Stomach smooth muscle (tissue), 2 donors: ENCODE measurements around the gene MRC2.

Source experiments
- H3K27ac ChIP-seq: one replicate; pipeline ENCODE4 v1.7.0; 2013; ENCODE audit warnings: mild to moderate bottlenecking, low read length, inconsistent platforms
- H3K27me3 ChIP-seq, 2 donors: one replicate each; pipeline ENCODE4 v1.7.0; 2013; ENCODE audit warnings: low read length in 2 of 2; ENCODE audit not compliant: insufficient read depth in 2 of 2, control insufficient read depth in 1 of 2
- H3K36me3 ChIP-seq, 2 donors: one replicate each; pipeline ENCODE4 v1.7.0; 2013; ENCODE audit warnings: low read length in 2 of 2; ENCODE audit not compliant: control insufficient read depth in 2 of 2, insufficient read depth in 2 of 2
- H3K4me1 ChIP-seq: one replicate; pipeline ENCODE4 v1.7.0; 2013; ENCODE audit warnings: low read length; ENCODE audit not compliant: control insufficient read depth, insufficient read depth
- H3K4me3 ChIP-seq, 2 donors: one replicate each; pipeline ENCODE4 v1.7.0; 2013; ENCODE audit warnings: low read length in 2 of 2
- H3K9ac ChIP-seq, 2 donors: one replicate each; pipeline ENCODE4 v1.7.0; 2013; ENCODE audit warnings: low read length in 2 of 2, mild to moderate bottlenecking in 1 of 2
- H3K9me3 ChIP-seq, 2 donors: one replicate each; pipeline ENCODE4 v1.7.0; 2013; ENCODE audit warnings: low read length in 2 of 2; ENCODE audit not compliant: control insufficient read depth in 2 of 2
- donor health status: healthy.
- donor health status: Pancreatic carcinoma.

MRC2 gene

DNA sequence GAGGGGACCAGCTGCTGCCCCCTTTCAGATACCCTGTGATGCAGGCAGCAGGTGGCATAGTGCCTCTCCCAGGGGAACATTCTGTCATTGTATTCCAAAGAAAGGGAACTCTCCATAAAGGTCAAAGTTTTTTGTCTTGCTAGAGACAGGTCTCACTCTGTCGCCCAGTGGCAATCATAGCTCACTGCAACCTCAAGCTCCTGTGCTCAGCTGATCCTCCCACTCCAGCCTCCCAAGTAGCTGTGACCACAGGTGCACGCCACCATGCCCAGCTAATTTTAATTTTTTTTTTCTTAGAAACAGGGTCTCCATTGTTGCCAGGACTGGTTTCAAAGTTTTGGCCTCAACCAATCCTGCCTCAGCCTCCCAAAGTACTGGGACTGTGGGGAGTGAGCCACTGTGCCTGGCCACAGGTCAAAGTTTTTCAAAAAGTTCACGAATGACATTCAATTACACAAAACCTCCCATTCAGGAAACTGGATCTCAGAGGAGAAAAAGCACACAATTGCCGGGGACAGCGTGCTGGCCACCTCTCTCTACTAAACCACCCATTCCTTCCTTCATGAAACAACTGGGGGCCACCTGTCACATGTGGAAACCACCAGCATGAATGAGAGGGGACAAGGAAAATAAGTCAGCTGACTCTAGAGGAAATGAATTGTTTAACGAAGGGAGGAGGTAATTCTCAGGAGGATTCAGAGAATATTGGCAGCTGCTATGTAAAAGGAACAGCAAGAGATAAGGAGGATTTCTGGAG is 100.6 kb downstream of the MRC2 start:
- H3K4me1 ChIP-seq = no peaks in the 10 kb centered on the region

DNA sequence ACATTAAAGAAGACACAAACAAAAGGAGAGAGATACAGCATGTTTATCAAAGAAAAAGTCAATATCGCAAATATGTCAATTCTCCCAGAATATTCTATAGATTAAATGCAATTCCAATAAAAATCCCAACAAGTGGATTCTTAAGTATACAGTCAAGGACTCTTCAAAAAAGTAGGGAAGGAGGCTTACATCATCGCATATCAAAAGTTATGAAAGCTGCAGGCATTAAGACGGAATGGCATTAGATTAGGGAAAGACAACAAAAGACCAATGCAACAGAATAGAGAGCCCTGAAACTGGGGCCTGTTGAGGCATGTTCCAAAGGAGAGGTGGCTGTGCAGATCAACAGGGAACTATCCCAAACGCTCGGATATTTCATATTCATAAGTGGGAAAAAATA is 104.7 kb downstream of the MRC2 start:
- H3K27me3 ChIP-seq = no peaks in the 10 kb centered on the region
- no peaks in the 10 kb centered on the region for H3K4me1 ChIP-seq
- H3K36me3 ChIP-seq = no peaks in the 10 kb centered on the region
- H3K9ac ChIP-seq = no peak overlapping the region
- H3K4me3 ChIP-seq = no peak overlapping the region
- H3K9me3 ChIP-seq = no peaks in the 10 kb centered on the region
- no peak overlapping the region for H3K27ac ChIP-seq

More for the DNA sequence above, 100.6 kb downstream of the MRC2 start:
- Histone ChIP-seq H3K27me3 (no peaks in the 10 kb centered on the region), H3K36me3 (no peaks in the 10 kb centered on the region), H3K4me3 (no peak overlapping the region), H3K27ac (no peak overlapping the region), H3K9ac (no peak overlapping the region), H3K9me3 (no peaks in the 10 kb centered on the region)

- no peaks in the 10 kb centered on the region for H3K4me1 ChIP-seq
- no peaks in the 10 kb centered on the region for H3K36me3 ChIP-seq
- no peaks in the 10 kb centered on the region for H3K9me3 ChIP-seq
- H3K27ac ChIP-seq = no peak overlapping the region
- H3K9ac ChIP-seq = no peak overlapping the region
- H3K4me3 ChIP-seq = no peak overlapping the region
- H3K27me3 ChIP-seq = no peaks in the 10 kb centered on the region
Observed at GRCh38 chr17:62735044-62735651, 107.7 kb downstream of the MRC2 start.

DNA sequence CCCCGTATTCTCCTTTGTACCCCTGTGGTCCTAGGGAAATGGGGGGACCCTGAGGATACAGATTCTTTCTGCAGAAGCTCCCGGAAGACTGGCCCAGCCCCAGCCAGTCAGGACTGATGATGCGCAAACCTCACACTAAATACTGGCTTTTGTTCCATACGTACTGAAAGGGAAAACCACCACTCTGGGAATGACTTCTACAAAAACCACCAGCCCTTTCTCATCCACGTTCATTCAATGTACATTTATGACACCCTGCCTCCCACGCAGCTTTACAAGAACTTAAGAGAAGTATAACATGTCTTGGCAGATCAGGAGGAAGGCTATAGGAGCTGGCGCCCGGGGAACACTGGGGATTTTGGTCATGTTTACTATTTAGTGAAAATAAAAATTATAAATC is 110.0 kb downstream of the MRC2 start:
- Histone ChIP-seq H3K4me1 (no peaks in the 10 kb centered on the region), H3K27ac (no peak overlapping the region), H3K27me3 (no peaks in the 10 kb centered on the region), H3K36me3 (no peaks in the 10 kb centered on the region), H3K9ac (no peak overlapping the region), H3K9me3 (no peaks in the 10 kb centered on the region), H3K4me3 (no peak overlapping the region)

GRCh38 chr17:62738281-62738680 is 110.8 kb downstream of the MRC2 start:
- Histone ChIP-seq H3K27me3 (no peaks in the 10 kb centered on the region), H3K9me3 (no peaks in the 10 kb centered on the region), H3K36me3 (no peaks in the 10 kb centered on the region), H3K27ac (no peak overlapping the region), H3K4me3 (no peak overlapping the region), H3K9ac (no peak overlapping the region), H3K4me1 (no peaks in the 10 kb centered on the region)

GRCh38 chr17:62739645-62740388 is 112.3 kb downstream of the MRC2 start:
- no peak overlapping the region for H3K9ac ChIP-seq
- no peak overlapping the region for H3K4me3 ChIP-seq
- no peaks in the 10 kb centered on the region for H3K36me3 ChIP-seq
- no peaks in the 10 kb centered on the region for H3K4me1 ChIP-seq
- no peak overlapping the region for H3K27ac ChIP-seq
- H3K27me3 ChIP-seq = no peaks in the 10 kb centered on the region
- no peaks in the 10 kb centered on the region for H3K9me3 ChIP-seq

GRCh38 chr17:62741290-62741689 is 113.8 kb downstream of the MRC2 start:
- Histone ChIP-seq H3K4me1 (no peaks in the 10 kb centered on the region), H3K9me3 (no peaks in the 10 kb centered on the region), H3K4me3 (no peak overlapping the region), H3K9ac (no peak overlapping the region), H3K27ac (no peak overlapping the region), H3K27me3 (no peaks in the 10 kb centered on the region), H3K36me3 (no peaks in the 10 kb centered on the region)
